ENCODE results near the gene DUSP22.

- TF ChIP-seq CTCF (conservative IDR thresholded peaks at IDR 0.05) (no peak), ZFX (IDR thresholded peaks at IDR 0.05) (no peak)
These were observed 12.6 kb downstream of the DUSP22 start for GRCh38 chr6:304833-305370.
